Smooth muscle cell of the brain vasculature (primary cell): ENCODE measurements around the gene IL32.

Source experiments
- DNase-seq: peaks from one replicate; pipeline ENCODE4 v3.0.0-alpha.2; 2012; ENCODE audit warnings: low read depth, low spot score

The IL32 gene

DNA sequence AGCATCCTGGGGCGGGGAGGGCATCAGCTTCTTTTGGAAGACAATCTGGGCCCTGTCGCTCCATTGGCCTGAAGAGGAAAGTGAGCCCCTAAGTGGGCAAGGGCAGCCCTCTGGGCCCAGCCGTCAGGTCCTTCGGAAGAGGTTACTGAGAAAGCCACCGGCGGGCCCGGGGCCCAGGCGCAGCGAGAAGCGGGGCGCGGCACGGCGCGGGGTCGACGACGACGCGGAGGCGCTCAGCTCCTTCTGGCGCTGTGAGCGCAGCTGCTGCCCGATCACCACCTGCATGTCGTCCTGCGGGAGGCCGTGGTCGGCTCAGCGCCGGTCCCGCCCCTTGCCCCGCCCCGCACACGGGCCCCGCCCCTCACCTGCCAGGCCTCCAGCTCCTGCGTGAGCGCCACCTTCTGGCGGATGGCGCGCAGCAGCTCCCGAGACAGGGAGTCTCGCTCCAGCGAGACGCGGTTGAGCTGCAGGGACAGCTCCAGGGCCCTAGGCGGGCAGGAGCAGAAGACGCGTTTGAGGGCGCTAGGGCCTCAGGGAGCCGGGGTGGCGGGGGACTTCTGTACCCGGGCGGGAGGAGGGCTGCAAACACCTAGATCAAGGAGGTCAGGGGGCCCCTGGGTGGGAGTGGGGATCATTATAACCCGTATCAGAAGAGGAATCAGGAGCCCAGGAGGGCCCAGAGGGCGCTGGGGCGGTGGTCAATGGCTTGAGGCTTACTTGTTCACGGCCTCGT is 37.3 kb upstream of the IL32 start:
- no peak for DNase-seq

DNA sequence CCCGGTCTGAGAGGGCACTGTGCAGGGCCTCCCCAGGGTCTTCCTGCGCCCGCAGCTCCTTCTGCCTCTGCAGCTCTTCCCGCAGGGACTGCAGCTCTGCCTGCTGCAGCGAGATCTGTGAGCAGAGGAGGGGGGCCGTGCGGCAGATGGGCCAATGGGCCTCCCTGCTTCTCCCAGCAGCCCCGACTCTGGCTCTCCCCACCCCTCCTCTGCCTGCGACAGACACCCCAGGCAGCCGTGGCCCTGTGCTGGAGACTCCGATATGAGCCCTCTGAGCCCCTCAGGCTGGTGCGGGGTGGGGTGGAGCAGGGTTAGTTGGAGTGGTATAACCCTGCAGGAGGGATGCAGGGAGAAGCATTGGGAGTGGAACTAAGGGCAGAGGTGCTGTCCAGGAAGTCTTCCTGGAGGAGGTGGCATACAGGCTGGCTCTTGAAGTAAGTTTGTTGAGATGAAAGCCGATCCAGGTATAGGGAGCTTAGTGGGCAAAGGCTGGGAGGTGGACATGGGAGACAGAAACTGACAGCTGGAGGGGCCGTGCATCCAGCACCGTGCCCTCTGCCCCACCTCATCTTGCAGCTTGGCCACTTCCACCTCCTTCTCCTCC is 36.6 kb upstream of the IL32 start:
- DNase-seq: no peak

DNA sequence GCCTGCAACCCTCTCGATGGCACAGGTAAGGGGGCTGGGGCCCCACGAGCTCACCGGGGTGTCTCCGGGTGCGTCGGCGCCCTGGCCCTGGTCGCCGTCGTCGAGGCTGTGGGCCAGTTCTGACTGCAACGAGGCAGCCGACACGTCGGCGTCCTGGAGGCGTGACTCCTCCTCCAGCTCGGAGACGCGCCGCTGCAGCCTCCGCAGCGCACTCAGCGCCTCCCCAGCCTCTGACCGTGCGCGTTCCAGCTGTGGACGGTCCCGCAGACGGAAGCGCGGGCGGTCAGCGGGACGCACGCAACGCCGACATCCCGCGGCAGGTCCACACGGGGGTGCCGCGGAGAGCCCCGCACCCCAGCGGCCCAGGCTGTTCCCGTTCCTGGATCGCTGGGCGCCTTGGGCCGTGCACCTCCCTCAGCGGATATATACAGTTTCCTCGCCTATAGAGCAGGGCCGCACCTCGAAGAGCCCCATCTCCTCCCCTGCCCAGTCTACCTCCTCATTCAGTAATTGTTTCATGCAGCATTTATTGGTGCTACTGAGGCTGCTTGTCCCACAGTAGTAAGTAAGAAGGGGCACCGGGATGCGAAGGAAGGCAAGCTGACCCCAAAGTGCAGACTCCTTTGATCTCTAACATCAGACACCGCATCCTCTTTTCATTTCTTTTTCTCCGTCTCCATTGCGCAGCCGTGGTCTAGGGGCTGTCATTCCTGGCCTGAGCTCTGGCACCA is 35.8 kb upstream of the IL32 start:
- DNase-seq: no peak

DNA sequence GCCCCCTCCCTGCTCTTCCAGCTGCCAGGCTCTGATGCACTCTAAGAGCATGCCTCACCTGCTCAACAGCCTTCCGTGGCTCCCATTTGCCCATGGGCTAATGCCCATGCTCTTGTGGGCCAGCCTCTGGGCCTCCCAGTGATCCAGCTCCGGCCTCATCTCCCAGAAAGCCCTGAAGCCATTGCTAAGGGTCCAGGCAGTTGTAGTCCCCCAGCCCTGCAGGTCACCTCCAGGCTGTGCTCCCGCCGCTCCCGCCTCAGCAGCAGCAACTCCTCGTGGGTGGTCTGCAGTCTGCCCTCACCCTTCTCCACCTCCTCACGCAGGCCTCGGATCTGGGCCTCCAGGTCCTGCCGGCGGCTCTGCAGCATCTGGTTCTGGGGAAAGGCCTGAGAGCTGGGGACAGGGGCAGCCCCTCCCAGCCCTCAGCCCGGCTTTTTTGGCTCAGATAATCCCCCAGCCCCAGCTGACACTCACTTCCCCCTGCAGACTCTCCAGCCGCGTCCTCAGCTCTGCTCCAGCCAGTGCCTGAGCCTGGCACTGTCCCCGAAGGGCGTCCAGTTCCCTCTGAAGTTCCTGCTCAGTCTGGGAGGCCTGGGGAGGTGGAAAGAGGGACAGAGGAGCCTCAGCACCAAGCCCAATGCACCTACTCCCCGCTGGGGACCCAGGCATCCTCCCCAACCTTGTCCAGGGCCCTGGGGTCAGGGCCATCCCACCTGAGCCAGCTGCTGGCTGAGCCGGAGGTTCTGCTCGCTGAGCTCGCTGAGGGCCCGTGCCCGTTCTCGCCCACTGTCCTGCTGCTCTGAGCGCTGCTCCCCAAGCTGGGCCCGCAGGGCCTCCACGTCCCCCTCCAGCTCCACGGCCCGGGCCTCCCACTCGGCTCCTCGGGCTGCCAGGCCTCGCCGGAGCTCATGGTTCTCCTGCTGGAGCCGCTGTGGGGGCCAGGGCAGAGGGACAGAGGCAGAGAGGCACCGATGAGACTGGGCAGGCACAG is 34.9 kb upstream of the IL32 start:
- DNase-seq: no peak

DNA sequence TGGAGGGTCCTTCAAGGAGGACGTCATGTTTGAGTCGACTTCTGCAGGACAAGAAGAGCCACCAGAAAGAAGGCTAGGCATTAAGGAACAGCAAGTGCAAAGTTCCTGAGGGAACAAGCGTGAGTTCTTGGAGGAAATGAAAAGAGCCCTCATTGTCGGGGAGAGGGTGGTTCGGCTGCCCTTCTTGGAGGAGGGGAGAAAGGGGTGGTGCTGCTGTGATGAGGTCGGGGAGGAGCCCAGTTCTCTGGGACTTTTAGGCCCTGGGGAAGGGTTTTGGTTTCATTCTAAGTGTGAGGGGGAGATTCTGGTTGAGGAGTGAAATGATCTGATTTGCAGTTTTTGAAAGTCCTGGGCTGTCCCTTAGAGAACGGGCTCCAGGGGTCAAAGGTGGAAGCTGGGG is 32.8 kb upstream of the IL32 start:
- no peak for DNase-seq

DNA sequence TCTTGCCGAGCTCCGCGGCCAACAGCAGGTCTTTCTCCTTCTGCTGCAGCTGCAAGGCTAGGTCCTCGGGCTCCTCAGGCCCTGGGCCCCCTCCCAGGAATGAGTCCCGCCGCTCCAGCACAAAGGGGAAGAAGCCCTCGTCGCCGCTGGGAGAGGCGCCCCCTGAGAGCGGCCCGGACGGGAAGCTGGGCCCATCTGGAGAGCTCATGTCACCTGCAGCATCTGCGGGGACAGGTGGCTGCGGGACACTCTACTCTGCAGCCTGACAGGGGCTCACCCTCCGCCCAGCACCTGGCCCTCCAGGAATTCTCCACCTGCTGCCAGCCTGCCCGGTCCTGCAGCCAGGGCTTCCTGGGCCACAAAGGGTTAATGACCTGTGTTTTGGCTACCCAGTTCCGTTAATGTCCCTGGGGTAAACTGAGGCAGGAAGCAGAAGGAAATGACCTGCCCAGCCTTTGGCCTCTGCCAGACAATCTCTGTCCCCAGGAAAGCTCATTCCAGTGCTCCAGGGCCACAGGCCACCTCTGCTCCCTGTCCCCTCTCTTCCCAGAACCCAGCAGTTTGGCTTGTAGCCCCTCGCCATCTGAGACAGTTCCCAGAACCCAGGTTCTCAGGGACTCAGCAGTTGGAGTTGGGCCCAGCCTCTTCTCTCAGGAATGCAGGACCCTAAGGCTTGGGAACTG is 30.0 kb upstream of the IL32 start:
- no peak for DNase-seq

DNA sequence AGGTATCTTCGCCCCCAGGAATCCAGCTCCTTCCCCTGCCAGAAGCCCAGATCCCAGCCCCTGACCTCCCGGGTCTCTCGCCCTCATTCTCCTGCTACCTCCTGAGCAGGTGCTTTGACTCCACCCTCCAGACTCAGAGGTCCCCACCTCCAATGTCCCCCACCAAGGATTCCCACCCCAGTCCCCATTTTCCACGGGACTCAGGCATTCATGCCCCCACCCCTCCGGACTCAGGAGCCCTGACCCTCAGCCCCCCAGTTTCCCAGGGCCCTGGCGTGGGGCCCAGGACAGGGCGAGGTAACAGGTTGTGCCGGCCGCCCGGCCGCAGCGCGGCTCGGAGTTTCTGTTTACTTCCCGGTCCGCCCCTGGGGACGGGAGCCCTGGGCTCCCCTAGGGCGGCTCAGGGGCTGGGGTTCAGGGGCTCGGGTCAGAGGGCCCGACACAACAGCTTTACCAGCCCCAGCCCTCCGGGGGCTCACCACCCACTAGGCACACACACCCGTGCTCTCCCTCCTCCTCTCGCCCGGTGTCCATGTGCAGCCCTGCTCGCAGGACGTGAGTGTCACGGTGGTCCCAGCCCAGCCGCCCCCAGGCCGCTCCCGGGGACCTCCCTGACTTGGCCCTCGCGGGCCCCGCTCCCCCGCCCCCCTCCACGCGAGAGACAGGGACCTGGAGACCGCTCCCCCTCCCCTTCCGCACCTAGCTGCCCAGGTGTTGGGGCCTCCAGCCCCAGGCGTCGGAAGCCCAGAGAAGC is 29.3 kb upstream of the IL32 start:
- DNase-seq: no peak

DNA sequence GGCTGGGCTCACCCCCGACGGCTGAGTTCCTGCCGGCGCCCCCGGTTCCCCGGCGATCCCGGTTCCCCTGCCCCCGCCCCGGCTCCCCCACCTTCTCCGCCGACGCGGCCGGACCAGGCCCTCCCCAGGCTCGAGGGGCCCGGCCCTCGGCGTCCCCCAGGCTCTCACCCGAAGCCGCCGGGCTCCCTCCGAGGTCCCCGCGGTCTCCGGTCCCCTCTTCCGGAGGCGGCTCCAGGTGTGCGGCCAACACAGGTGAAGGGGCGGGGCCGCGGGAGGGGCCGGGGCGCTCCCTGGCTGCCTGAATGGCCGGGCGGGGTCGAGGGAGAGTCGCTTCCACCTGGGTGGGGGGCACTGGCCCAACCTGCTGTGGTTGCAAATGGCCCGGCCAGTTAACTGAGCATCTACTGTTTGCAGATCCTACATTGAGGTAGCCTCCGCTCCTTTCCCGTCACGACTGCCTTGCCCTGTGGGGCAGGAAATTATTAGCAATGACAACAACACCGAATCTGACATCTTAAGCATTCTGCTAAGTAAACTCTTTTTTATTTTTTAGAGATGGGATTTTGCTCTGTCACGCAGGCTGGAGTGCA is 28.6 kb upstream of the IL32 start, which contains the start of gene BICDL2:
TSS of gene BICDL2 (minus strand) at position 219 of the 590 bp plus-strand sequence. CDS start 1,448 bp downstream, outside the sequence.
- no peak for DNase-seq

DNA sequence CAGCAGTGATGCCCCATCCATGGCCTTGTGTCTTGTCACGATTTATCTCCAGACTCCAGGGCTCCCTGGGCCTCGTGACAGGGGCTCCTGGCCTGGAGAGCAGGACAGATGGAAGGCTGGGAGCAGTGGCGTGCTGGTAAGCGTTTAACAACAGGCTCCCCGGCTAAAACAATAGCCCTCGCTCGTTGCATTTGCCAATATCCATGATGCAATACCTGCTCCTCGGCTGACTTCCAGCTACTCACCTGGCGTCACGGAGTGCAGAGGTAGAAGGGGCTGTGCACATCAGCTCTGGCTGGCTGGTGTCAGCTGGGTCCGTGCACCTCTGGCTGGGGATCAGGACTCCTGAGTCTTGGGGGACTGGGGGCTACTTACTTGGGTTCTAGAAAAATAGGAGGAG is 27.2 kb upstream of the IL32 start:
- no peak for DNase-seq

DNA sequence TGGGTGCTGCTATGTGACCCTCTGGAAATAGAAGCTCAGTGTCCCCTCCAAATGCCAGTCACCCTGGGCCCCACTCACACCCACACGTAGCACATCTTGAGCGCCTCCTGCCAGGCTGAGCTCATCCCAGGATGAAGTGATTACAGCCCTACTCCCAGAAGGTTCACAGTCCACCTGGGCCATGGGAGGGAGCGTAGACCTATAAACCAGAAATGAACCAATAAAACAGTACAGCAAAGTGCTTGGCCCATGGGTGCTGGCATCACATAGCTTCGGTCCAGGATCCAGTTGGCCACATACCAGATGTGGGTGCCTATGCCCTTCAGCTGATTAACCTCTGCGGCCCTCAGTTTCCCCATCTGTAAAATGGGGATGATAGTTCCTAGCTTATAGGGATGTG is 26.5 kb upstream of the IL32 start:
- no peak for DNase-seq

DNA sequence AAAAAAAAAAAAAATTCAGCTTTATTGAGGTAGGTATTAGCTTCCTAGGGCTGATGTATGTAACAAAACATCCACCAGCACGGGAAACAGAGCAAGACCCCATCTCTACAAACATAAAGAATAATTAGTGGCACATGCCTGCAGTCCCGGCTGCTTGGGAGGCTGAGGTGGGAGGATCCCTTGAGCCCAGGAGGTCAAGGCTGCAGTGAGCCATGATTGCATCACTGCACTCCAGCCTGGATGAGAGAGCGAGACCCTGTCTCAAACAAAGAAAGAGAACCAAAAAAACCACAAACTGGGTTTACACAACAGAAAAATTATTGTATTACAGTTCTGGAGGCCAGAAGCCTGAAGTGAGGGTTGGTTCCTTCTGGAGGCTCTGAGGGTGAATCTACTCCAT is 23.1 kb upstream of the IL32 start:
- no peak for DNase-seq

DNA sequence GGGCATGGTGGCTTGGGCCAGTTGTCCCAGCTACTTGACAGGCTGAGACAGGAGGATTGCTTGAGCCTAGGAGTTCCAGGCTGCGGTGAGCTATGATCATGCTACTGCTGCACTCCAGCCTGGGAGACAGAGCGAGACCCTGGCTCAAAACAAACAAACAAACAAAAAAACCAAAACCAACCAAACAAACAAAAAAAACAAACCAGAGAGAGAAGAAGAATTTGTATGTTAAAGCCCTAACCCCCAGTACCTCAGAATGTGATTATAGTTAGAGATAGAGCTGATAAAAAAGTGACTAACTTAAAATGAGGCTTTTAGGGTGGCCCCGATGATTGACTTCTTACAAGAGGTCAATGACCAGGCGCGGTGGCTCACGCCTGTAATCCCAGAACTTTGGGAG is 20.7 kb upstream of the IL32 start:
- no peak for DNase-seq

DNA sequence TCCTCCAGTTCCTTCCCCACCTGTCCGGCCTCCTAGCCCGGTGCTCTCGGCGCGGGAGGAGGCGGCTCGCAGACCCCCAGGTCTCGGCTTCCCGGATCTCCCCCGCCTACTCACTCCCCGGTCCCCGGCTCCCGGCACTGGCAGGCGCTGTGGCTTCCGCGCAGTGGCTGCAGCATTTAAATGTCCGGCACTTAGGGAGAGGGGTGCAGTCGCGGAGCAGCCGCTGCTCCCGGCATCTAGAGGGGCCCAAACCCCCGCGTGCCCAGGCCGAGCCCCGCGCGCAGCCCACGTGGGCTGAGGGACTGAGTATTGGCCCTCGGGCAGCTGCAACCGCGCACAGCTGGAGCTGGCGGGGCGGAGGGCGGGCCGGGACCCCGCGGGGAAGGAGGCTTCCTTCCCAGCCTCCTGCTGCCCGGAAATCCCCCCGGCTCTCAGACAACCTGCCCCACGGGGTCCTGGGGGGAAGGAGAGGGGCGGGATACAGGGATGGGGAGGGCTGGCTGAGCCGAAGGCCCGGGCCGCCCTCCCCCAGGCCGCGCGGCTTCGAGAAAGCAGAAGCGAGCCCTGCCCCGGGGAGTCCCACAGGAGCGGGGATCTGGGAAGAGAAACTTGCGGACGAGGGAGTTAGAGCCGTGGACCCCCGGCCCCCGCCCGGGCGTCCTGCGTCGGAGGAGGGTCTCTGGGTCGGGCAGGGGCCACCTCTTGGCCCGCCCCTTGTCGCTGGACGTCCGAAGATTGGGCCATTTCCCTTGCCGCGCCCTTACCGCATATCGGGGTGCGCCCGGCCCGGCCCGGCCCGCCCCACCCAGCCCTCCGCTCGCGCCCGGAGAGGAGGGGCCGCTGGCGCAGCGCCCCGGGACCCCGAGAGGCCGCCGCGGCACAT is 19.4 kb upstream of the IL32 start, which contains the start of gene MMP25:
TSS of gene MMP25 (plus strand) at position 804 of the 883 bp plus-strand sequence. CDS start 357 bp downstream, outside the sequence.
- DNase-seq: no peak

DNA sequence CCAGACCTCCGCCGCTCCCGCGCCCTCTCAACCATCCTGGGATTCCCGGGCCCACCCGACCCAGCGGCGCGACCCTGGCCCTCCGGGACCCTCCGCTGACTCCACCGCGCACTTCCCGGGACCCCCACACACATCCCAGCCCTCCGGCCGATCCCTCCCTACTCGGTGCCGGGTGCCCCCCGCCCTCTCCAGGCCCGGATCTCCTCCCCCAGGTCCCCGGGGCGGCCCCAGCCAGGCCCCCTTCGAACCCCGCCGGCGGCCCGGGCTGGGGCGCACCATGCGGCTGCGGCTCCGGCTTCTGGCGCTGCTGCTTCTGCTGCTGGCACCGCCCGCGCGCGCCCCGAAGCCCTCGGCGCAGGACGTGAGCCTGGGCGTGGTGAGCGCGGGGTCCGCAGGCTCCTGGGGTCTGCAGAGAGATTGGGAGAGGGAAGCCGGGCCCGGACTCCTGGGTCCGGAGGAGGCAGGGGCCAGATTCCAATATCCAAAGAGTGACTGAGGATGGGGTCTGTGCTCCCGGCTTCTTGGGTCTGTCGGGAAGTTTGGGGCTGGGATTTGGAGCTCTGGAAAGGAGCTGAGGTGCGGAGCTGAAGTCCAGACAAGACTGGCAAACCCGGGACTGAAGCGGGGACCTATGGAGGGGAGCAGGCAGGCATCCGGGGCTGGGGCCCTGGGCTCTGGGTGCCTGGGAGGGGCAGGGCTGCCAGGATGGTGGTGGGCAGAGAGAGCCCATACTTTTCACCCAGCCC is 18.6 kb upstream of the IL32 start:
- no peak for DNase-seq

DNA sequence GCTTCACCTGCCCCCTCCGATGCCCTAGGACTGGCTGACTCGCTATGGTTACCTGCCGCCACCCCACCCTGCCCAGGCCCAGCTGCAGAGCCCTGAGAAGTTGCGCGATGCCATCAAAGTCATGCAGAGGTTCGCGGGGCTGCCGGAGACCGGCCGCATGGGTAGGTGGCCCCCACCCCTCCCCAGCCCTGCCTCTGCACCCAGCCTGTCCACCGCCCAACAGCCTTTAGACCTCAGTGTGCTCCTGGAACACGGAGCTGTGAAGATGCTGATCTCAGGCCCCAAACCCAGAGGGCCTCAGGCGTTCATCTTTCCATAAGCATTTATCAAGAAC is 18.1 kb upstream of the IL32 start:
- DNase-seq: no peak

DNA sequence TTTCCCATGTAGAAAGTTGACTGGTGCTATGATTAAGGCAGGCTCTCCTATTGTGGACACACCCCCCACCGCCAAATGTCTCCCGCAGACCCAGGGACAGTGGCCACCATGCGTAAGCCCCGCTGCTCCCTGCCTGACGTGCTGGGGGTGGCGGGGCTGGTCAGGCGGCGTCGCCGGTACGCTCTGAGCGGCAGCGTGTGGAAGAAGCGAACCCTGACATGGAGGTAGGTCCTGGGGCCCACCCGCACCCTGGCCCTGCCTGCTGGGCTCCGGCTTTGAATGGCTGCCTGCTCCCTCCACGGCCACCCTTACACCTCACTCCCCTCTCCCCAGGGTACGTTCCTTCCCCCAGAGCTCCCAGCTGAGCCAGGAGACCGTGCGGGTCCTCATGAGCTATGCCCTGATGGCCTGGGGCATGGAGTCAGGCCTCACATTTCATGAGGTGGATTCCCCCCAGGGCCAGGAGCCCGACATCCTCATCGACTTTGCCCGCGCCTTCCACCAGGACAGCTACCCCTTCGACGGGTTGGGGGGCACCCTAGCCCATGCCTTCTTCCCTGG is 15.4 kb upstream of the IL32 start:
- no peak for DNase-seq

DNA sequence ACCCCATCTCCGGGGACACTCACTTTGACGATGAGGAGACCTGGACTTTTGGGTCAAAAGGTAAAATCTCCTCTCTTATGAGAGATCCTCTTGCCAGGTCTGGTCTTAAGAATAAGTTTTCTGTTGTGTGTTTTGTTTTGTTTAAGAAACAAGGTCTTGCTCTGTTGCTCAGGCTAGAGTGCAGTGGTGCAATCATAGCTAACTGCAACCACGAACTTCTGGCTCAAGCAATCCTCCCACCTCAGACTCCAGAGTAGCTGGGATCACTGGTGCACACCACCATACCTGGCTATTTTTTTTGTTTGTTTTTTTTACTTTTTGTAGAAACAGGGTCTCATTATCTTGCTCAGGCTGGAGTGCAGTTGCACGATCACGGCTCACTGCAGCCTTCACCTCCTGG is 15.0 kb upstream of the IL32 start:
- DNase-seq: no peak

DNA sequence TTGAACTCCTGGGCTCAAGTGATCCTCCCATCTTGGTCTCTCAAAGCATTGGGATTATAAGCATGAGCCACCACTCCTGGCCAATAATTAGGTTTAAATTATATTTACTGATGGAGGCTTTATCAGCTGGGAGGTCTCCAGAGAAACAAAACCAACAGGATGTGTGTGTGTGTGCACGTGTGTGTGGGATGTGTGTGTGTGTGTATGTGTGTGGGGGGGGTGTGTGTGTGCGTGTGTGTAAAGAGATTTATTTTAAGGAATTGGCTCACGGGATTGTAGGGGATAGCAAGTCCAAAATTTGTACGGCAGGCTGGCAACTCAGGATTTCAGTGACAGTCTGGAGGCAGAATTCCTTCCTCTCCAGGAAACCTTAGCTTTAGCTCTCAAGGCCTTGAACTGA is 14.4 kb upstream of the IL32 start:
- DNase-seq: no peak
